ENCODE measurements around the gene NUTM2E. TPM values are rescaled to one million over a fixed set of nuclear protein-coding genes. Genes with fewer than 3 reads are reported as not detected.
"Not testable (repeated sequence)": the region's sequence is repeated elsewhere in the genome, so short reads cannot be mapped to it uniquely, and the experiment has no call there.

NUTM2E gene
- total and polyA plus RNA-seq, 4 donors = 0.02 to 0.08 TPM; not detected in 2

- not testable (repeated sequence) for H3K9ac ChIP-seq (ENCODE audit: low read depth in 1 of 2, low read length in 2 of 2); H3K27me3 ChIP-seq (ENCODE audit: control insufficient read depth in 4 of 4, insufficient read depth in 4 of 4, low read length in 3 of 4); H3K9me3 ChIP-seq (ENCODE audit: control insufficient read depth in 4 of 4, low read length in 3 of 4); H3K36me3 ChIP-seq (ENCODE audit: control insufficient read depth in 4 of 4, insufficient read depth in 3 of 4, low read depth in 1 of 4, low read length in 3 of 4); H3K27ac ChIP-seq (ENCODE audit: low read depth in 1 of 2, low read length in 2 of 2); H3K4me3 ChIP-seq (ENCODE audit: low read depth in 1 of 3, low read length in 3 of 3); DNase-seq (ENCODE audit: low spot score); H3K4me1 ChIP-seq (ENCODE audit: control insufficient read depth in 4 of 4, insufficient read depth in 4 of 4, low read length in 3 of 4)
- 71% methylated on average over 5 of the region's 5 CpGs for WGBS
These were observed 43.0 kb downstream of the NUTM2E start for GRCh38 chr10:79869439-79870097.

- H3K9ac ChIP-seq (ENCODE audit: low read depth in 1 of 2, low read length in 2 of 2); H3K27ac ChIP-seq (ENCODE audit: low read depth in 1 of 2, low read length in 2 of 2); H3K27me3 ChIP-seq (ENCODE audit: control insufficient read depth in 4 of 4, insufficient read depth in 4 of 4, low read length in 3 of 4); H3K4me1 ChIP-seq (ENCODE audit: control insufficient read depth in 4 of 4, insufficient read depth in 4 of 4, low read length in 3 of 4); H3K9me3 ChIP-seq (ENCODE audit: control insufficient read depth in 4 of 4, low read length in 3 of 4); H3K36me3 ChIP-seq (ENCODE audit: control insufficient read depth in 4 of 4, insufficient read depth in 3 of 4, low read depth in 1 of 4, low read length in 3 of 4); H3K4me3 ChIP-seq (ENCODE audit: low read depth in 1 of 3, low read length in 3 of 3); DNase-seq (ENCODE audit: low spot score): not testable (repeated sequence)
- WGBS = 87% methylated on average over 3 of the region's 4 CpGs
These were observed 45.2 kb downstream of the NUTM2E start for GRCh38 chr10:79871729-79872128.

Other genes starting within 250 kb of the NUTM2E start
- gene SFTPA1, start 215.8 kb upstream of the NUTM2E start, total RNA-seq = not detected
- gene SFTPA1, start 215.8 kb upstream of the NUTM2E start, polyA plus RNA-seq = not detected
- gene NUTM2B, start 123.5 kb upstream of the NUTM2E start, total RNA-seq = under 1 TPM; 0.25 to 0.37 TPM
- under 1 TPM in 1 of 2 donors, not detected in 1; 0.43 TPM for gene NUTM2B, start 123.5 kb upstream of the NUTM2E start, polyA plus RNA-seq
- under 1 TPM in 1 of 2 donors, not detected in 1; 0.17 TPM for gene SFTPD, start 122.4 kb downstream of the NUTM2E start, total RNA-seq
- gene SFTPD, start 122.4 kb downstream of the NUTM2E start, polyA plus RNA-seq = under 1 TPM; 0.47 to 0.60 TPM

All from liver (tissue), 9 donors.